Measurements from ENCODE around the gene RBL2.
"Not testable (repeated sequence)": the region's sequence is repeated elsewhere in the genome, so short reads cannot be mapped to it uniquely, and the experiment has no call there.

The RBL2 gene

DNA sequence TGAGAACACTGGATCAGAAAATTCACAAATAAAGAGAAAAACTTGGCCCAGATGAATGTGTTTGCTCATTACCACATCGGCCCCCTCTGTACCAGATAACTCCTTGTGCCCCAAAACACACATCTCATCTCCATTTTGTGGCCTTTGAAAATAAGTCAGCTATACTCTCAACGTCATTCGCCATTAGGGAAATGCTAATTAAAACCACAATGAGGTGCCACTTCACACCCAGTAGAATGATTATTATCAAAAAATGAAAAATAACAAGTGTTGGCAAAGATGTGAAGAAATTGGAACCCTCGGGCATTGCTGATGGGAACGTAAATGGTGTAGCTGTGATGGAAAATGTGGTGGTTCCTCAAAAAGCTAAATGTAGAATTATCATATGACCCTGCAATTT is 103.4 kb downstream of the RBL2 start:
- DNase-seq (ENCODE audit: low read depth) = no peak

- not testable (repeated sequence) for DNase-seq (ENCODE audit: low read depth)
Observed at GRCh38 chr16:53539346-53539745, 105.1 kb downstream of the RBL2 start.

GRCh38 chr16:53539759-53540718 is 105.8 kb downstream of the RBL2 start:
- DNase-seq (ENCODE audit: low read depth) = not testable (repeated sequence)

Measured in stimulated activated CD8-positive, alpha-beta memory T cell treated with anti-CD3 and anti-CD28 coated beads, Interleukin-15, amount 100 ng/mL, for 1 hour (primary cell).